Thyroid gland (tissue), 4 donors: ENCODE results near the gene LTF.
"Not testable (repeated sequence)": the region's sequence is repeated elsewhere in the genome, so short reads cannot be mapped to it uniquely, and the experiment has no call there.

Experiments used
- CTCF ChIP-seq, 6 experiments: fragments of 200-600 bp in 3 of 6; fragments of 450-650 bp in 3 of 6; sonication (generic) in 3 of 6; IDR thresholded peaks; one replicate each; pipeline ENCODE4 v1.5.1; 2016 to 2019; ENCODE audit warnings: antibody characterized with exemption in 6 of 6, mild to moderate bottlenecking in 2 of 6, inconsistent platforms in 1 of 6, moderate library complexity in 1 of 6
- POLR2A ChIP-seq, 2 donors: fragments of 450-650 bp; IDR thresholded peaks; one replicate each; pipeline ENCODE4 v1.6.1; 2017; ENCODE audit warnings: antibody characterized with exemption in 2 of 2, mild to moderate bottlenecking in 2 of 2, moderate library complexity in 1 of 2

- TF ChIP-seq POLR2A, CTCF (IDR thresholded peaks at IDR 0.05): not testable (repeated sequence)
Observed at GRCh38 chr3:46427404-46427803, 37.3 kb downstream of the LTF start.
